WTC11 (cell line): ENCODE measurements around the gene PCDH10.

Source experiments
- CTCF ChIP-seq: fragments of 200-600 bp; IDR thresholded peaks from 2 replicates; pipeline ENCODE4 v1.8.0; 2022; ENCODE audit warnings: antibody characterized with exemption
- MAX ChIP-seq: sonication (generic); formaldehyde crosslinking; IDR thresholded peaks from 2 replicates; pipeline ENCODE4 v1.8.0; 2022; ENCODE audit warnings: mild to moderate bottlenecking, missing genetic modification reagents
- NFYB ChIP-seq: sonication (generic); formaldehyde crosslinking; conservative IDR thresholded peaks from 2 replicates; pipeline ENCODE4 v1.8.0; 2022; ENCODE audit warnings: low read depth, missing genetic modification reagents
- SP1 ChIP-seq: sonication (generic); formaldehyde crosslinking; conservative IDR thresholded peaks from 2 replicates; pipeline ENCODE4 v1.8.1; 2022; ENCODE audit warnings: missing genetic modification reagents
- ZNF121 ChIP-seq: sonication (generic); formaldehyde crosslinking; IDR thresholded peaks from 2 replicates; pipeline ENCODE4 v1.8.0; 2023; ENCODE audit warnings: missing genetic modification reagents
- TF ChIP-seq, protein P1 (sequence below): fragments of 250-450 bp; sonication (Bioruptor Pico); IDR thresholded peaks from 2 replicates; pipeline ENCODE4 v1.8.0; 2021; ENCODE audit warnings: mild to moderate bottlenecking

- TF ChIP-seq ZNF121 (0 out of 2 replicates have a peak, but pooled peaks have one; percentile 2), CTCF (no peak), MAX (peak; percentile 18; the same call in 1 of the 2 replicates), SP1 (CRISPR knock-in tag) (no peak), NFYB (no peak)
- TF ChIP-seq, protein P1, sequence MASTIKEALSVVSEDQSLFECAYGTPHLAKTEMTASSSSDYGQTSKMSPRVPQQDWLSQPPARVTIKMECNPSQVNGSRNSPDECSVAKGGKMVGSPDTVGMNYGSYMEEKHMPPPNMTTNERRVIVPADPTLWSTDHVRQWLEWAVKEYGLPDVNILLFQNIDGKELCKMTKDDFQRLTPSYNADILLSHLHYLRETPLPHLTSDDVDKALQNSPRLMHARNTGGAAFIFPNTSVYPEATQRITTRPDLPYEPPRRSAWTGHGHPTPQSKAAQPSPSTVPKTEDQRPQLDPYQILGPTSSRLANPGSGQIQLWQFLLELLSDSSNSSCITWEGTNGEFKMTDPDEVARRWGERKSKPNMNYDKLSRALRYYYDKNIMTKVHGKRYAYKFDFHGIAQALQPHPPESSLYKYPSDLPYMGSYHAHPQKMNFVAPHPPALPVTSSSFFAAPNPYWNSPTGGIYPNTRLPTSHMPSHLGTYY = no peak
These were observed 1.6 kb downstream of the PCDH10 start for GRCh38 chr4:133150486-133151340.
